Measurements from ENCODE around the gene NME7. TPM values are rescaled to one million over a fixed set of nuclear protein-coding genes. Genes with fewer than 3 reads are reported as not detected.
A peak's percentile ranks its signal among the peaks of the same experiment; 100 is the strongest.
"Not testable (repeated sequence)": the region's sequence is repeated elsewhere in the genome, so short reads cannot be mapped to it uniquely, and the experiment has no call there.

Gene NME7
- 83.7 and 92.4 TPM in 2 replicates for total RNA-seq (2014; rRNA removed; shearing (Covaris generic))

DNA sequence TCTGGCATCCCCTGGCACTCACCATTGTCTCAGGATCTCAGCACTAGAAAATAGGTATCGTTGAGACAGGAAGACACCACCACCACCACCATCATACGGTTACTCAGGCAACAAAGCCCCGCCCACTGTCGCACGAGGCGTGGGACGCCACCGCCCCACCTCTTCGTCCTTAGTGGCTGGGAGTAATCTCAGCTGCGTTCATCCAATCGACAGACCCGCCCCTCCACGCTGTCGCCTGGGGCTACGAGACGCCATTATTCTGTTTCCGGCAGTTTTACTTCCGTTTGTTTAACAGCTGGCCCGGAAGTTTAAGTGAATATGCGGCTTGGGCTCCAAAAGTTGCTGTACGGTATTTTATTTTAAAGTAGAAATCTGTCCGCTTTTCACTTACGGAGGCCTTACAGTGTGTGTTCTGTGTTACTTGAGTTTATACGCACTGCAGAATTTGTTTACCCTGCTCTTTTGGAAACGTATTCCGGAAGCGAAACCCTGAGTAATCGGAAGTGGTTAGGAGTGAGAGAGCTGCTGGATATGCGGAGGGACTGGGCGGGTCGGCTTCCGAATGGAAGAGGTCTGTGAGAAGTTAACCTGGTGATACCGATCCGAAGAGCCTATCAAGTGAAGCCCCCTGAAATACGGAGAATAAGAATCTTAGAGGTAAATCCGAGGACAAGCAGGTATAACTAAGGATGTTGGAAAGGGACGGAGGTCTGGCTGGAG lies at the start of gene NME7, which contains the start of gene BLZF1:
TSS of gene NME7 (minus strand) at position 112 of the 720 bp plus-strand sequence. CDS start at position 25, 87 bp downstream.
TSS of gene BLZF1 (plus strand) at position 510 of the 720 bp plus-strand sequence. CDS start 1,328 bp downstream, outside the sequence.
- DNase-seq (ENCODE audit: low spot score), result peak; percentile 98

- DNase-seq (ENCODE audit: low spot score), result no peak
Measured at GRCh38 chr1:169414952-169415351, 47.4 kb upstream of the NME7 start.

DNA sequence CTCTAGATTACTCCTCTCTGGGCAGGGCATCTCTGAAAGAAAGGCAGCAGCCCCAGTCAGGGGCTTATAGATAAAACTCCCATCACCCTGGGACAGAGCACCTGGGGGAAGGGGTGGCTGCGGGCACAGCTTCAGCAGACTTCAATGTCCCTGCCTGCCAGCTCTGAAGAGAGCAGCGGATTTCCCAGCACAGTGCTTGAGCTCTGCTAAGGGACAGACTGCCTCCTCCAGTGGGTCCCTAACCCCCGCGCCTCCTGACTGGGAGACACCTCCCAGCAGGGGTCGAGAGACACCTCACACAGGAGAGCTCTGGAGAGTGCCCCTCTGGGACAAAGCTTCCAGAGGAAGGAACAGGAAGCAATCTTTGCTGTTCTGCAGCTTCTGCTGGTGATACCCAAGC lies 40.7 kb upstream of the NME7 start:
- not testable (repeated sequence) for DNase-seq (ENCODE audit: low spot score)

GRCh38 chr1:169402578-169402977 lies 35.0 kb upstream of the NME7 start:
- not testable (repeated sequence) for DNase-seq (ENCODE audit: low spot score)

DNA sequence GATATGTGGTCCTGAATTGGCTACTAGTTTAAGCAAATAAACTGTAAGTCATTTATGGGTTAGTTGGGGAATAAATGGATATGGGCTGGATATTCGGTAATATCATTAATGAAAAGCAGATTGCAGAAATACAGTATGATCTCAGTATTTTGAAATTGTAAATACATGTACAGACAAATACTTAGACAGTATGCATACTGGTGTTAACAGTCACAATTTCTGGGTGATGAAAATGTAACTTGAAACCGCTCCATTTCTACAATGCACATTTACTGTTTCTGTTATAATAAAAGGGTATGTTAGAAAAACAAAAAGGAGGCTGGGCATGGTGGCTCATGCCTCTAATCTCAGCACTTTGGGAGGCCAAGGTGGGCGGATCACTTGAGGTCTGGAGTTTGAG lies 28.4 kb upstream of the NME7 start:
- no peak for DNase-seq (ENCODE audit: low spot score)

DNA sequence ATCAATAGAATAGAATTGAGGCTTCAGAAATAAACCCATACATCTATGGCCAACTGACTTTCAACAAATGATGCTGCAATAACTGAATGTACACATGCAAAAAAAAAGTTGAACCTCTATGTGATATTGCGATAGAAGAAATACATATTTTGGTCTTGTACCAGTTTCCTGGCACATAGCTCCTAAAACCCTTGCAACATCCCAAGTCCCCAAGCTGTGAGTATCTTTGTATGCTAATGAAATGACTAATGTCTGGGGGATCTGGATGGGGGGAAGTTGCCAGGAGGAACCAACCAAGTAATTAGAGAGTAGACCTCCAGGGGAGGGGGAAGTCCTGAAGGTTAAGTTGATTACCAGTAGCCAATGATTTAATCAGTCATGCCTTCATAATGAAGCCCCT lies 24.8 kb upstream of the NME7 start:
- no peak for DNase-seq (ENCODE audit: low spot score)

- DNase-seq (ENCODE audit: low spot score), result no peak
Measured at GRCh38 chr1:169390303-169390702, 22.7 kb upstream of the NME7 start.

DNA sequence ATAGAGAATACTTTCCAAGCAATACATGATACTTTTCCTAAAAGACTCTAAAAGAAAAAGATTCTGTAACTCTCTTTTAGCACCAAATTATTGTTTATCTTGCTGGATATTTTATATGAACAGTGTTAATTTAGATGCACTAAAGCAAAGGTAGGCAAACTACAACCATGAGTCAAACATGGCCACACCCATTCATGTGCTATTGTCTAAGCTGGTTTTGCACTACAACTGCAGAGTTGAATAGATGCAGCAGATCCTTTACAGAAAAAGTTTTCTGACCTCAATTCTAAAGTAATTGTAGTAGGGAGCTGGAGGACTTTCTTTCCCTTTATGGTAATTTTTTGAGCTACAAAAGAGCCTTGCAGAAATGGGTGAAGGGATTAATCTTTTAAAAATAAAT lies 19.8 kb upstream of the NME7 start:
- no peak for DNase-seq (ENCODE audit: low spot score)

GRCh38 chr1:169383449-169383848 lies 15.9 kb upstream of the NME7 start:
- no peak for DNase-seq (ENCODE audit: low spot score)

DNA sequence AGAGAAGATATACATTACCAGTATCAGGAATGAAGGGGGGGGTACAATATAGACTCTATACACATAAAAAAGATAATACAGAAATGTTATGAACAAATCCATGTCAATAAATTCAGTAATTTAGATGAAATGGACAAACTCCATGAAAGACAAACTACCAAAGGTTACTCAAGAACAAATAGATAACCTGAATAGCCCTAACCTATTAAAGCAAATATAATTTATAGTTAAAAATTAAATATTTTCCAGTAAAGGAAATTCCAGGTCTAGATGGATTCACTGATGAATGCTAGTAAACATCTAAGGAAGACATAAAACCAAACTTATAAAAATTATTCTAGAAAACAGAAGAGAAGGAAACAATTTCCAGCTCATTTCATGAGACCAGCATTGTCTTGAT lies 13.6 kb upstream of the NME7 start:
- DNase-seq (ENCODE audit: low spot score), result no peak

- DNase-seq (ENCODE audit: low spot score), result no peak
Measured at GRCh38 chr1:169371404-169371803, 3.8 kb upstream of the NME7 start.

DNA sequence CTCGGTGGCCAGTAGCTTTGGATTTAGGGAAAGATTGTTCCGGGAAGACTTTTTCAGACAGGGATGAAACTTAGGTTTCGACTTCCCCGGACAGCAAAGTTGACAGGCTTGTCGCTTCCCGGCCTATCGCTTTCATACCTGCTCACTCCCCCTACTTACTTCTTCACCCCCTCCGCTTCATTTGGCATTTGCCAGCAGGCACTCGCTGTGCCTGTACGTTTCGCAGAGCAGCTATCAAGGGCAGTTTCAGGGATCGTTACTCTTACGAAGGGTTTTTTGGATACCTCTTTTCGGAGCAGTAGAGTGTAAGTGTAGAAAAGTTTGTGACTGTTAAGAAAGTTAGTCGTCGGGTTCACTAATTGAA lies 791 bp upstream of the NME7 start:
- DNase-seq (ENCODE audit: low spot score), result no peak

- DNase-seq (ENCODE audit: low spot score), result peak; percentile 12
Measured at GRCh38 chr1:169367096-169367685, 406 bp downstream of the NME7 start.

DNA sequence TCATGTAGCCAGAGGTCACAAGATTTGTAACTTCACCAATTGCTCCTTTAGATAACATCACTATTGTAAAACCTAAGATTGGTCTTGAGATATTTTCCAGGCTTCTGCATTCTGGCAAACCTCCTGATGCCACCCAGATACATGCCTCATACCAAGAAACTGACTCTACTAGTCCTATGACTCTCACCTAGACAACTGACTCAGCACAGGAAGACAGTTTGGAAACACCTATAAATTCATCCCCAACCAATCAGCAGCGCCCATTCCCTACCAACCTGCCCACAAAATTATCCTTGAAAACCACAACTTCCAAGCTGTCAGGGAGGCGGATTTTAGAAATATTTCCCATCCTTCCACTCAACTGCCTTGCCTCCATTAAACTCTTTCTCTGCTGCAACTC lies 2.6 kb downstream of the NME7 start:
- peak; percentile 85 for DNase-seq (ENCODE audit: low spot score)

GRCh38 chr1:169363046-169363730 lies 4.4 kb downstream of the NME7 start:
- DNase-seq (ENCODE audit: low spot score), result peak; percentile 90

DNA sequence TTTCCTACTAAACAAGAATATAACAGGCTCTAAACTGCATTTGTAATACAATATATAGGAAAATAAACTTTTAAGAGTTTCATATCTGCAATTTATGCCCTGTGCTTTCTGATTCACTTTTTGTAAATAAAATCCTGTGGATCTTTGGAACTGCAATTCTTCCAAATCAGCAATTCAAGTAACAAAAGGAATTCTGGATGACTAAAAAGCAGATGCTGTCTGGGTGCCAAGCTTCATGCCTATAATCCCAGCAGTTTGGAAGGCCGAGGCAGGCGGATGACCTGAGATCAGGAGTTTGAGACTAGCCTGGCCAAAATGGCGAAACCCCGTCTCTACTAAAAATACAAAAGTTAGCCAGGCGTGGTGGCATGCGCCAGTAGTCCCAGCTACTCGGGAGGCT lies 6.3 kb downstream of the NME7 start:
- no peak for DNase-seq (ENCODE audit: low spot score)

DNA sequence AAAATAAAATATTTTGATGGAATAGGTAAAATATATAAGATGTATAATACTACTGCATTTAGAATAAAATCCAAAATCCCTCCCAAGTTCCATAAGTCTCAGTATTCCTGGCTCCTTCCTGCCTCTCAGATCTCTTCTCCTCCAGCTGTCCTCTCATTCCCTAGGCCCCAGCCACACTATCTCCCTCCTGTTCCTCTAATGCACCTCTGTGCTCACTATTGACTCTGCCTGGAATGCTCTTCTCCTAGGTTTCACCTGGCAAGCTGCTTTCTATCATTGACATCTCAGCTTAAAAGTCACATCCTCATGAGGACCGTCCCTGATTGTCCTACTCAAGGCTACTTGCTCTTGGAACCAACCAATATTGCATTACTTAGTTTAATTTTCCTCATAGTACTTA lies 7.2 kb downstream of the NME7 start:
- no peak for DNase-seq (ENCODE audit: low spot score)

- peak; percentile 63 for DNase-seq (ENCODE audit: low spot score)
Measured at GRCh38 chr1:169348383-169349036, 19.1 kb downstream of the NME7 start.

DNA sequence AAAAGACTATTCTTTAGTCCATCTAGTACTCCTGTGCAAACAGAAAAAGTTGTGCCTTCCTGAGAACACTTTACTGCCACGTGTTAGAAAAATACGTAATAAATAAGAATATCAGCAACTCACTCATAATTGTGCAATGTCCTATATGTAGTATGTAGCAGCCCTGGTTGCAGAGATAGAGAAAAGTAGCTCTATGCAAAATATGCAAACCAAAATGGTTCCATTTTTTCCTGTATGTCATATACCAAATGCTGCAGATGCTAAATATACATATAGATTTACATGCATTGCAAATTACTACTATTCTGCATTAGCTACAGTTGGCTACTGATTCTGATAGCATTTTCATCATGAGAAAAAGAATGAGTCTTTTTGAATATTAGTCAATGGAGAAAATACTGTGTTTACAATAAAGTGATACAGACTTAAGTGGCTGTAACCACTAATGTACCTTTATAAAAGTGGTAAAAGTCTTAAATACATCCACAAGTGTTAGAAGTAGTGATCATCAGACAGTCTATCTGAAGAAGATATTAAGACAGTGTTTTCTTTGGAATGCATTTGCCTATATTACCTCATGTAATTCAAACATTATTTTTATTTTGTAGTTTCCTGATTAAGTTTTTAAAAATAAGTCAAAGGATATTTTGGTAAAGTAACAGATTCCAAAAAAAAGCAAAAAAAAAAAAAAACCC lies 19.8 kb downstream of the NME7 start:
- DNase-seq (ENCODE audit: low spot score), result no peak

DNA sequence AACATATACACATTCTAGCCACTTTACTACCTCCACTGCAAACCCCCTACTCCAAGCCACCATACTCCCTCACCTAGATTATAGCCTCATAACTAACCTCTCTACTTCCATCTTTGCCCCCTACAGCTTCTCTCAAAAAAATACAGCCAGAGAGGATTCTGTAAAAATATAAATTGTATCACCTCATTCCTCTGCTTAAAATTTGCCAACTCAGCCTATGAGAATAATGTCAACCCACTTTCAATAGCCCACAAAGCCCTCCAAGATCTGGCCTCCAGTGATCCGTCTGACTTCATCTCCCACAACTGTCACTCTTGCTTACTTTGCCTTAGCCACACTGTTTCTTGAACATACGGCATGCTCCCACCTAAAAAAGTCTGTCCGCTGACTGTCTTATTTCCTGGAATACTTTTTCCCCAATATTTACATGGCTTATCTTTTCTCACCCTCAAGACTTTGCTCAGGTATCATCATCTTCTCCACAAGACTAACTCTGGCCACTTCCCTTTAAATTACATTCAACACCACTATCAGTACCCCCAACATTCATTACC lies 21.5 kb downstream of the NME7 start:
- DNase-seq (ENCODE audit: low spot score), result no peak

DNA sequence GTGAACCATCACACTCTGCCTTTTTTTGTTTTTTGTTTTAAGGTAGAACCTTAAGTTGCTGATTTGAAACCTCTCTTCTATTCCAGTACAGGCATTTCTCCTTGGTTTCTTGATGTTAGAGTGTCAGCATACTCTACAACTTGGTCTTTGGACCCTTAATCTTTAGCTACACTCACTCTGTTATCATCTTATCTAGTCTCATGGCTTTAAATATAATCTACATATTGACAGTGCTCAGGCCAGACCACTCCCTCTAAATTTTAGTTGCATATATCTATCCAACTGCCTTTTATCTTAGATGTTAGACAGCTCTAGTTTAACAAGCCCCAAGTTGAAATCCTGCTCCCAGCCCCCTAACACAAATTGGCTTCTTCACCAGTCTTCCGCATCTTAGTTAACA lies 22.1 kb downstream of the NME7 start:
- DNase-seq (ENCODE audit: low spot score), result no peak
